ENCODE data around the gene MYH3. TPM values are rescaled to one million over a fixed set of nuclear protein-coding genes. Genes with fewer than 3 reads are reported as not detected.

MYH3 gene
- total RNA-seq, 1 donor, result 2.3 TPM

- Histone ChIP-seq H3K4me1 (ENCODE audit: insufficient read depth, low read length) (no peaks in the 10 kb centered on the region), H3K27me3 (ENCODE audit: insufficient read depth, low read length) (no peaks in the 10 kb centered on the region), H3K9me3 (ENCODE audit: low read depth, low read length) (no peaks in the 10 kb centered on the region)
Observed at GRCh38 chr17:10631048-10631700, 25.9 kb downstream of the MYH3 start.

GRCh38 chr17:10629706-10630105 is 27.4 kb downstream of the MYH3 start:
- H3K4me1 ChIP-seq (ENCODE audit: insufficient read depth, low read length), result no peaks in the 10 kb centered on the region
- no peaks in the 10 kb centered on the region for H3K27me3 ChIP-seq (ENCODE audit: insufficient read depth, low read length)
- H3K9me3 ChIP-seq (ENCODE audit: low read depth, low read length), result no peaks in the 10 kb centered on the region
- no peak overlapping the region for H3K4me3 ChIP-seq (ENCODE audit: low read length)

More at GRCh38 chr17:10631048-10631700, 25.9 kb downstream of the MYH3 start:
- no peak overlapping the region for H3K4me3 ChIP-seq (ENCODE audit: low read length)

DNA sequence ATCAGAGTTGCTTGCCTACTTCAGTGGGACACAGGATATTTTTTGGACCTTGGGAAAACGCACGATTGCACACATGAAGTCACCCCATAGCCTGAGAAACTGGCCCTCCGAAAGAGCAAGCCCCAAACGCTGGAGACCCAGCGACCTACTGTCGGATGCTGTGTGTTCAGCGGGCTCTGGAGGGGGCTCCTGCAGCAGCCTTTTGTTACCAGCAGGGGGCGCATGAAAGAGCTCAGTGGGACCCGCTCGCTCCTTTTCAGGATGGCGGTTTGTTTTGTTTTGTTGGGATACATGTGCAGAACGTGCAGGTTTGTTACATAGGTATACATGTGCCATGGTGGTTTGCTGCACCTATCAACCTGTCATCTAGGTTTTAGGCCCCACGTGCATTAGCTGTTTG is 28.4 kb downstream of the MYH3 start:
- Histone ChIP-seq H3K9me3 (ENCODE audit: low read depth, low read length) (no peaks in the 10 kb centered on the region), H3K4me1 (ENCODE audit: insufficient read depth, low read length) (no peaks in the 10 kb centered on the region), H3K27me3 (ENCODE audit: insufficient read depth, low read length) (no peaks in the 10 kb centered on the region), H3K4me3 (ENCODE audit: low read length) (no peak overlapping the region)

GRCh38 chr17:10626390-10626789 is 30.7 kb downstream of the MYH3 start:
- no peaks in the 10 kb centered on the region for H3K27me3 ChIP-seq (ENCODE audit: insufficient read depth, low read length)
- H3K4me1 ChIP-seq (ENCODE audit: insufficient read depth, low read length), result no peaks in the 10 kb centered on the region
- no peaks in the 10 kb centered on the region for H3K9me3 ChIP-seq (ENCODE audit: low read depth, low read length)
- no peak overlapping the region for H3K4me3 ChIP-seq (ENCODE audit: low read length)

- H3K4me3 ChIP-seq (ENCODE audit: low read length), result no peak overlapping the region
- H3K27me3 ChIP-seq (ENCODE audit: insufficient read depth, low read length), result no peaks in the 10 kb centered on the region
Observed at GRCh38 chr17:10624969-10625368, 32.1 kb downstream of the MYH3 start.

GRCh38 chr17:10623737-10624338 is 33.3 kb downstream of the MYH3 start:
- no peaks in the 10 kb centered on the region for H3K4me1 ChIP-seq (ENCODE audit: insufficient read depth, low read length)
- no peaks in the 10 kb centered on the region for H3K9me3 ChIP-seq (ENCODE audit: low read depth, low read length)
- H3K27me3 ChIP-seq (ENCODE audit: insufficient read depth, low read length), result no peaks in the 10 kb centered on the region
- no peak overlapping the region for H3K4me3 ChIP-seq (ENCODE audit: low read length)

More at GRCh38 chr17:10624969-10625368, 32.1 kb downstream of the MYH3 start:
- Histone ChIP-seq H3K9me3 (ENCODE audit: low read depth, low read length) (no peaks in the 10 kb centered on the region), H3K4me1 (ENCODE audit: insufficient read depth, low read length) (no peaks in the 10 kb centered on the region)

DNA sequence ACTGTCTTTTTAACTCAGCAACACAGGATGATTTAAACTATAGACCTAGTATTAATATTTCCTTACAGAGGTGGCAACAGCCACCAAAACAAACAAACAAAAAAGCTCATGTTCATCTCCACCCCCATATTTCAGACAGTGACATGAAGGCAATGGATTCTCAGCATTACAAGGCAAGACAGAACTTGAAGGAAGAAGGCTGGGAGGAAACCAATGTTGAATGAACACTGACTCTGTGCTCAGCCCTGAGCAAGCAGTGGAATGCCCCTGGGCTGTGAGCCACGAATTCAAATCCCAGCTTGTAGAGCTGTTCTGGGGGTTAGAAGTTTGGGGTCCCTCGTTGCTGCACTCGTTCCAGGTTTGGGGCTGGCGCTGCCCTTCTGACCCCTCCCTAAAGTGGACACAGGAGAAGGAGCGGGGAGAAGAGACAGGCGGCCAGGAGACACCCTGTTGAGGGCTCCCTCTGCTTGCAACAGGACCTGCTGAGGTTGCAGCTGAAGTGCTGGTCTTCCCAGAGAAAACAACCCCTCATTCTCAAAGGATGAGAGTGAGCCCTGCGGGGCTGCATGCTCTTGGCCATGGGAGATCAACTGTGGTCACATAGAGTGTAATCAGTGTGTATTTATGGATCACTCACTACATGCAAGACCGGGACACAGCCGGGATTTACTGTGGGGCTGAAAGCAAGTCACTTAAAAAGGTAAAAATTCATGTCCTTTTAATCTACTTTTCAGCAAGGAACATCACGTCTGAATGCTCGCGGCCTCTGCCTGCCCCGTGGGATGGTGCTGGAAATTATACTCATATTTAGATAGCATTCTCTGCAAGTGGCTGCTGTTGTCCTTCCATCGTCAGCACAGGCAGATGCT is 34.3 kb downstream of the MYH3 start:
- Histone ChIP-seq H3K27me3 (ENCODE audit: insufficient read depth, low read length) (no peaks in the 10 kb centered on the region), H3K4me3 (ENCODE audit: low read length) (no peak overlapping the region), H3K4me1 (ENCODE audit: insufficient read depth, low read length) (no peaks in the 10 kb centered on the region), H3K9me3 (ENCODE audit: low read depth, low read length) (no peaks in the 10 kb centered on the region)

- H3K9me3 ChIP-seq (ENCODE audit: low read depth, low read length), result no peaks in the 10 kb centered on the region
- no peaks in the 10 kb centered on the region for H3K27me3 ChIP-seq (ENCODE audit: insufficient read depth, low read length)
- H3K4me3 ChIP-seq (ENCODE audit: low read length), result no peak overlapping the region
Observed at GRCh38 chr17:10621397-10621796, 35.7 kb downstream of the MYH3 start.

GRCh38 chr17:10620823-10621222 is 36.3 kb downstream of the MYH3 start:
- H3K4me1 ChIP-seq (ENCODE audit: insufficient read depth, low read length), result no peaks in the 10 kb centered on the region
- no peaks in the 10 kb centered on the region for H3K9me3 ChIP-seq (ENCODE audit: low read depth, low read length)
- no peaks in the 10 kb centered on the region for H3K27me3 ChIP-seq (ENCODE audit: insufficient read depth, low read length)
- H3K4me3 ChIP-seq (ENCODE audit: low read length), result no peak overlapping the region

More at GRCh38 chr17:10621397-10621796, 35.7 kb downstream of the MYH3 start:
- no peaks in the 10 kb centered on the region for H3K4me1 ChIP-seq (ENCODE audit: insufficient read depth, low read length)

DNA sequence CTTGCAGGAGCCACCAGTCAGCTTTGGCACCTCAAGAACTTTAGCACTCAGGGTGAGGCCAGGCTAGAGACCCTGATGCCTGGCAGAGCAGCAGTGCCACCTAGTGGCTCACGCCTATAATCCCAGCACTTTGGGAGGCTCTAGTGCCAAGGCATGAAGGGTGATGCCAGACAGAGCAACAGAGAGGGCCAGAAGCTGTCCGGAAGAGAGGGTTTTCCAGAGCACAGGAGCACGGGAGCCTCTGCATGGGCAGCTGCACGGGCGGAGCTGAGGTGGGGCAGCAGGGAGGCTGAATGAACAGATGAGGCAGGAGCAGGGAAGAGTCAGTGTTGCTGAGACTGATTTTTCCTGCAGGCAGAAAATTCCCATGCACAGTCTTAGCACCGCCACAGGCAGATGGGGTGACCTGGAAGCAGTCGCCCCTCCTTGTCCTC is 38.9 kb downstream of the MYH3 start:
- Histone ChIP-seq H3K4me1 (ENCODE audit: insufficient read depth, low read length) (no peaks in the 10 kb centered on the region), H3K4me3 (ENCODE audit: low read length) (no peak overlapping the region)

GRCh38 chr17:10617120-10617505 is 40.0 kb downstream of the MYH3 start:
- no peak overlapping the region for H3K4me3 ChIP-seq (ENCODE audit: low read length)
- no peaks in the 10 kb centered on the region for H3K27me3 ChIP-seq (ENCODE audit: insufficient read depth, low read length)
- no peaks in the 10 kb centered on the region for H3K4me1 ChIP-seq (ENCODE audit: insufficient read depth, low read length)
- H3K9me3 ChIP-seq (ENCODE audit: low read depth, low read length), result no peaks in the 10 kb centered on the region

More for the DNA sequence above, 38.9 kb downstream of the MYH3 start:
- no peaks in the 10 kb centered on the region for H3K27me3 ChIP-seq (ENCODE audit: insufficient read depth, low read length)
- no peaks in the 10 kb centered on the region for H3K9me3 ChIP-seq (ENCODE audit: low read depth, low read length)

DNA sequence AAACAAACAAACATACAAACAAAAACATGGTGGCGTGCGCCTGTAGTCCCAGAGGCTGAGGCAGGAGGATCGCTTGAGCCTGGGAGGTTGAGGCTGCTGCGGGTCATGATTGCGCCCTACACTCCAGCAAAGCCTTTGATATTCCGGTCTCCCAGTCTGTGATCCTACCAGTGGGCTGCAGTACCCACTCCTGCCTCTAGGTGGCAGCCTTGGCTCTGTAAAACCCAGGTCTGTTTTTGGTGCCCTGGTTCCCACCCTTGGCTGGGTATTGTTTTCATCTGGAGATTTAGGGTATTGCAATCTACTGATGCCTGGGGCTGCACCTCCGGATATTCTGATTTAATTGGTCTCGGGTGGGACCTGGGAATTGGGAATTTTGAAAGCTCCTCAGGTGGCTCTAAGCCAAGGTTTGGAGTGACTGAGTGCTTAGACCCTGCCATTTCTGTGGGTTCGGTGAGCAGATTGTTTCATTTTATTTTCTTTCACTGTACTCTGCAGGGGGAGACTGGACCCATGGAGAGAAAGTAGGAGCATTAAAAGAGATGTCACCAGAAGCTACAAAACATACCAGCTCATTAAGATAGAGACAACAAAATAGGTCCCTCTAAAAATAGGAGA is 40.5 kb downstream of the MYH3 start:
- H3K4me3 ChIP-seq (ENCODE audit: low read length), result no peak overlapping the region
- no peaks in the 10 kb centered on the region for H3K27me3 ChIP-seq (ENCODE audit: insufficient read depth, low read length)
- no peaks in the 10 kb centered on the region for H3K9me3 ChIP-seq (ENCODE audit: low read depth, low read length)
- H3K4me1 ChIP-seq (ENCODE audit: insufficient read depth, low read length), result no peaks in the 10 kb centered on the region

DNA sequence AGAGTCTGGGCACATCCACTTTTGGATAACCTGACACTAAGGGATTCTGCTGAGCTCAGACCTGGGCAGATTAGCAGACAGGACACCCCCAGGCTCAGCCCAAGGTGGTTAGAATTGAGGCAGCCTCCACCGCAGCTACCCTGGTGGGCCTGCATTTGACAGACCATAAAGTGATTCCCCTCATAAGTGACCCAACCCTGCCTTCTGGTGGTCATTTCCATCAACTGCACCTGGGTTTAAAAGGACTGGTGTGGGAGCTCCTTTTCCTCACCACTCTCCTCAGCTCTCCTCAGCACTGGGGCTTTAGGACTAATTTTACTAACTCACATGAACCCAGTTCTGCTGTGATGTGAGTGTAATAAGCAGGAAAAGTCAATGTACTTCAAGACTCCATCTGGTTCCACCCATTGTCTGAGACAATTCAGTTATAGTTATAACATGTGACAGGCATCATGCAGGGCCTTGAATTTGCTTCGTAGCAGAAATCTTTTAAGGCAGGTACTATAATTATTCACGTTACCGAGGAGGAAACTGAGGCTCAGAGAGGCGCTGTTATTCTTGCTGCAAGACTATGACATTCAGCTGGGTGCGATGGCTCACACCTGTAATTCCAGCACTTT is 42.5 kb downstream of the MYH3 start:
- Histone ChIP-seq H3K4me1 (ENCODE audit: insufficient read depth, low read length) (no peaks in the 10 kb centered on the region), H3K4me3 (ENCODE audit: low read length) (no peak overlapping the region), H3K27me3 (ENCODE audit: insufficient read depth, low read length) (no peaks in the 10 kb centered on the region), H3K9me3 (ENCODE audit: low read depth, low read length) (no peaks in the 10 kb centered on the region)

DNA sequence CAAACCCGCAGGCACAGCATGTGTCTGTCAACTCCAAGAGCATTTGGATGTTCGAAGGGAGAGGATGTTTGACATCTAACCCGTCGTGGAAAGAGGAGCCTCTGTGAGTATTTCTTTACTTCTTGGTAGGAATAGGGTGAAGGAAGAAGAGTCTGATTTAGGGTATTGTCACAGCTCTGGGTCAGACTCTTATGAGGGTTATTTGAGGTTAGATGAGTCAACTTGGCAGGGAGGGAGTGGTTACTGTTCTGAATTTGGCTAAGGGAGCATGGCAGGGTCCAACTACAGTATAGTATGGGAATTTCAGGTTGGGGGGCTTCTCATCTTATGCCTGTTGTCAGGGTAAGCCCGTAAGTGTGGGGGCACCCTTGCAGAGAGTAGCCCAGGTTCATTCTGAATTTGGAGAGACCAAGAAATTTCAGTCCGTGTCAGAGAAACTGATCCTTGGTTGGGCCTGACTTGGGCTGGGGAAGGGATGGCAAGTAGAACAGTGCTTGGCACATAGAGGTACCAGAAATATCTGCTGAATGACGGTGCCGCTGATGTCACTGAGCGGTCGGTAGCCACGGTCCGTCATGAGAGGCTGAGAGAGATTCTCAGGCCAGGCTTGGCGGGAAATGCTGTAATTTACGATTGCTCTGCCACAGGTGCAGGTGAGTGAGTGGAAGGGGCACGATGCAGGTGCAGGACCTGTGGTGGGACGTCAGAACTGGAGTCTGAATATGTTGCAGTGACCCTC is 43.2 kb downstream of the MYH3 start:
- H3K4me1 ChIP-seq (ENCODE audit: insufficient read depth, low read length), result no peaks in the 10 kb centered on the region
- no peaks in the 10 kb centered on the region for H3K27me3 ChIP-seq (ENCODE audit: insufficient read depth, low read length)
- H3K9me3 ChIP-seq (ENCODE audit: low read depth, low read length), result no peaks in the 10 kb centered on the region
- H3K4me3 ChIP-seq (ENCODE audit: low read length), result no peak overlapping the region
